ENCODE measurements around the gene KANK2.

Gene KANK2

DNA sequence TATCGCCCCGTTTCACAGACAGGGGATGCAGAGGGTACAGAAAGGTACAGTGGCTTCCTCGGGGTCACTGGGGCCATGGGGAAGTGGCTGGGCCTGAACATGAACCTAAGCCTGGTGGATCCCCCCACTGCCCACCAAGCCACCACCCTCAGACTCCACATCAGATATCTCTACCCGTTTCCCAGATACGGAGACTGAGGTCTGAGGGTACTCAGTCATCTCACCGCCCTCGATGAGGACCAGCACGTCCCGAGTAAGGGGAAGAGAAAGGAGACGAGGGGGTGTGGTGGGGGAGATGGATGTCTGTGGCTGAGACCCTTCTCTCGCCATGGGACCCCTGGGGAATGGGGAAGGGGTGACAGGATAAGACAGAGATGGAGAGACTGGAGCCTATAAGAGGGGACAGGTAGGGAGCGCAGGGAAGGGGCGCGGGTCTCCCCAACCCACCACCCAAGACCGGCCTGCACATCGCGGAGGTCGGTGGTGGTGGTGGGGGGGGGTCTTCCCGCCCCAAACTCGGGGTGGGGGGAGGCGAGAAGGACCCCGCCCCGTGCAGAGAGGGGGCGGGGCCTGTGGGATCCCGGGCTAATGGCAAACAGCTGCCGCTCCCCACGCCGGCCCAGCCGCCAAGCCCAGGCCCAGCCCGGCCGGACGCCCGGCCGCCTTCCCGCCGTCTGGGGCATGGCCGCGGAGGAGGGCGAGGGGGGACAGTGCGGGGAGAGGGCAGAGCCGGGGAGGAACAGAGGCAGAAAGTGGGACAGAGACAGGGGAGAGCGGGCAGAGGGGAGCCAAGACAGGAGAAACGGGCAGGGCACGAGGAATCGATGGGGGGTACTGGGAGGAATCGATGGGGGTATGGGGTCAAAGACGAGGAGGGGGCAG, 698 bp downstream of the KANK2 start:
- peak overlapping the region; percentile 95 for H3K27ac ChIP-seq
- TF ChIP-seq ZFX (IDR thresholded peaks at IDR 0.05; ENCODE audit: borderline replicate concordance): no peak
- TF ChIP-seq, protein P1, sequence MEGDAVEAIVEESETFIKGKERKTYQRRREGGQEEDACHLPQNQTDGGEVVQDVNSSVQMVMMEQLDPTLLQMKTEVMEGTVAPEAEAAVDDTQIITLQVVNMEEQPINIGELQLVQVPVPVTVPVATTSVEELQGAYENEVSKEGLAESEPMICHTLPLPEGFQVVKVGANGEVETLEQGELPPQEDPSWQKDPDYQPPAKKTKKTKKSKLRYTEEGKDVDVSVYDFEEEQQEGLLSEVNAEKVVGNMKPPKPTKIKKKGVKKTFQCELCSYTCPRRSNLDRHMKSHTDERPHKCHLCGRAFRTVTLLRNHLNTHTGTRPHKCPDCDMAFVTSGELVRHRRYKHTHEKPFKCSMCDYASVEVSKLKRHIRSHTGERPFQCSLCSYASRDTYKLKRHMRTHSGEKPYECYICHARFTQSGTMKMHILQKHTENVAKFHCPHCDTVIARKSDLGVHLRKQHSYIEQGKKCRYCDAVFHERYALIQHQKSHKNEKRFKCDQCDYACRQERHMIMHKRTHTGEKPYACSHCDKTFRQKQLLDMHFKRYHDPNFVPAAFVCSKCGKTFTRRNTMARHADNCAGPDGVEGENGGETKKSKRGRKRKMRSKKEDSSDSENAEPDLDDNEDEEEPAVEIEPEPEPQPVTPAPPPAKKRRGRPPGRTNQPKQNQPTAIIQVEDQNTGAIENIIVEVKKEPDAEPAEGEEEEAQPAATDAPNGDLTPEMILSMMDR (IDR thresholded peaks at IDR 0.05): no peak

DNA sequence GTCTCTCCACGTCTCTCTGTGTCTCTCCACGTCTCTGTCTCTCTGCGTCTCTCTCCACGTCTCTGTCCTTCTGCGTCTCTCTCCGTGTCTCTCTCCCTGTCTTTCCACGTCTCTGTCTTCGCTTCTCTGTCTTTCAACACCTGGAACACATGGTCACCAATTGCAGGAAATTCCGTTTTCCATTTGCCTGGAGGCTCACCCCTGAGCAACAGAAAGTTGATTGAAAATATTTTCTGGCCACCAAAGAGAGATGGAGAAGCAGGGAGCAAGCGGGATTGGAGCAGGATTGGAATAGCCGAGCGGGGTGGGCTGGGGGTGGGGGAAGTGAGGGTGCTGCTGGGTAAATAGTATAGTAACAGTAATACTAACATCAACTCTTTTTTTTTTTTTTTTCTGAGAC, 1.7 kb downstream of the KANK2 start:
- TF ChIP-seq, protein P1 (IDR thresholded peaks at IDR 0.05): no peak
- TF ChIP-seq ZFX (IDR thresholded peaks at IDR 0.05; ENCODE audit: borderline replicate concordance): no peak
- H3K27ac ChIP-seq: peak overlapping the region; percentile 95

DNA sequence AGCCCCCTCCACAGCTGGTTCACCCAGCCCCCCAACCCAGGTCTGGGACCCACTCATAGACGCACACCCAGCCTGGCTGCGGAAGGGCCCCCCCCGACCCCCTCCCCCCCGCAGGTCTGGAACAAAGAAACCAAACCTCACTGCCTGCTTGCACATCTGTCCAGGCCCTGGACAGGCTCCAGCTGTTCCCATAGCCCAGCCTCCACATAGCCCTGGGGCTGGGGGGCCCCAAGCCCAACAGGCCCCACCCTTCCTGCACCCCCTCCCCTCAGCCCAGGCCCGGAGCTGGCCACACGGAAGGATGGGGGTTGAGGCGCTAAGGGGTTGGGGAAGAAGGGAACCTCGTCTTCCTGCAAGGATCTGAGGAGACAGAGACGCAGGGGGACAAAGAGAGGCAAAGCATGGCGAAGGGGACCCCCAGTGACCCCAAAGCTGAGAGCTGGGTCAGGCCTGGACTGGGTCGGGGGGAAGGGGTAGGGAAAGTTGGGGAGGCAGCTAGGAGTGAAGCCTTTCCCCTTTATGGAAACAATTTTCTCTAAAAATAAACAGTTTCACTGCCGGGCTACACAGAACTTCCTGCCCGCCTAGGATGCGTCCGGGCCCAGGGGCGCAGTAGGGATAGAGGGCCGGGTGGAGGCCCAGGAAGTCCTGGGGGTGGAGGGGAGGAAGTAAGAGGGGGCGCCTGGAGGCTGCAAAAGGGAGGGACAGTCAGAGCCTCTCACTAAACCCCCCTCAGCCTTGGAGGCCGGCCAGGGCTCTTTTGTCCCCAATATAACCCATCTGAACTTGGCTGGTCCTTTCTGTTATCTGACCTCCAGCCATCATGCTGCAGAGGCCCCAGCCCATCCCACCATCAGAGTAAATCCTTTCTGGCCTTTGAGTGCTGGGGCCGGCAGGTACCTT, 2.4 kb downstream of the KANK2 start:
- no peak for TF ChIP-seq ZFX (IDR thresholded peaks at IDR 0.05; ENCODE audit: borderline replicate concordance)
- TF ChIP-seq, protein P1 (IDR thresholded peaks at IDR 0.05): no peak
- H3K27ac ChIP-seq: peak overlapping the region; percentile 95; the same call in 1 of the 2 replicates

DNA sequence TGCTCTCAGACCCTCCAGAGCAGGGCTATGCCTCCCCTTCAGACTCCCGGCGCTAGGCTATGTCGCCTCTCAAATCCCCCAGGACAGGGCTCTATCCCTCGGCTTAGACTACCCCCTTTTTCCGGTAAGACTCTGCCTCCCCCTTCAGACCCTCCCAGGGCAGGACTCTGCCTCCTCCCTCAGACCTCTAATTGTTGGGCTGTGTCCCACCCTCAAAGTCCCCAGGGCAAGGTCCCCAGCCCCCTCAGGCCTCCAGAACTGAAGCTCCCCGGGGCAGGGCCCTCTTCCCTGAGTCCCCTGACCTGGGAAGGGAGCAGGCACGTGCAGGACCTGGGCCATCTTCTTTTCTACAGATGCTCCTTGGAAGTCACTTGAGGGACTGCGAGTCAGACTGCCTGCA, 3.2 kb downstream of the KANK2 start:
- TF ChIP-seq ZFX (IDR thresholded peaks at IDR 0.05; ENCODE audit: borderline replicate concordance): no peak
- TF ChIP-seq, protein P1 (IDR thresholded peaks at IDR 0.05): no peak
- H3K27ac ChIP-seq: no peak overlapping the region

DNA sequence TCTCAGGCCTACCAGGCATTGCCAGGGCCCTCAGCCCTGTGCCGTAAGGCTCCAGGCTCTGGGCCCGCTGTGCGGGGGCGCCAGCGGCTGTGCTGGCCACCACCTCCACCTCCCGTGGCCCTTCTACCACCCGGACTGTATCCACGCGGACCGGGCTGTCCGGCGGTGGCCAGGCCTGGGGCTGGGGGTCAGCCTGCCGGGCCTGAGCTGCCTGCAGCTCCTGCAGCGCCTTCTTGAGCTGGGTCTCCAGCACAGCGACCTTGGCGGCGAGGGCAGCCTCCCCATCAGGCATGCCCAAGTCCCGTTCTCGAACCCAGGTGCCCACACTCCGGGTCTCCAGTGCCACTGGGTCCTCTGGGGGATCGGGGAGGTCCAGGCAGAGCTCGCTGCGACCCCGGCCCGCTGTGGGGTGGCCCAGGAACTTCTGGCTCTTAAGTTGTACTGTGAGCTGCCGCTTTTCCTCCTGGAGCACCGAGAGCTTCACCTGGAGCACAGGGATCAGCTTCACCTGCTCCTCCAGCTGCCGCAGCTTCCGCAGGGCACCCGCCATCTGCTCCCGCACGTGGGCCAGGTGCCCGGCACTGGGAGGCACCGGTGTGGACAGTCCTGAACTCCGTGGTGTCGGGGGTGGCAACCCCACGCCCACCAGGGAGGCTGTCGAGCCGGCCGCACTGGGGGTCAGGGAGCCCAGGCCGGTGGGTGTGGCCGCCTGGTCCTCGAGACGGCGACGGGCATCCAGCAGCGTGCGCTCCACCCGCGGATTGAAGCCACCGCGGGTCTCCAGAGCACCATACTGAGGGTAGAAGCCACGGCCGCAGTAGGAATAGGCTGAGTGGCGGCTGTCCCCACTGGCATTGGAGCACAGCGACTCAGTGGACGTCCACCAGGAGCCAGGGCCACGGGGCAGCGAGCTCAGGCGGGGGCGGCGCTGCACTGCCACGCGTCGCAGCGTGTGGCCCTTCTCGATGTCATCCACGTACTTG, 4.1 kb downstream of the KANK2 start:
- TF ChIP-seq ZFX (IDR thresholded peaks at IDR 0.05; ENCODE audit: borderline replicate concordance): no peak
- TF ChIP-seq, protein P1 (IDR thresholded peaks at IDR 0.05): no peak
- H3K27ac ChIP-seq: no peak overlapping the region

DNA sequence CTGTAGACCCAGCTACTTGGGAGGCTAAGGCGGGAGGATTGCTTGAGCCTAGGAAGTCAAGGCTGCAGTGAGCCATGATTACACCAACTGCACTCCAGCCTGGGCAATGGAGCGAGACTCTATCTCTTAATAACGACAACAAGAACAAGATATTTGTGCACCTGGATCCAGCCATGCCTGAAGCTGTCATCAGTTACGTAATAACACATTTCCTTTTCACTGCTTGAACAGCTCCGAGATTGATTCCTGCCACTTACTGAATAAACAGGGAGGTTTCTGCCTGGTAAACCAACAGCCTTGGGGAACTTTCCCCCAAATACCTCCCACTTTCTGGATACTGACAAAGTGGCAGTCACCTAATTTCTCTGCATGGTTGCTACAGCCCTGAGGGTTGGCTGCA, 5.4 kb downstream of the KANK2 start:
- no peak overlapping the region for H3K27ac ChIP-seq
- TF ChIP-seq ZFX (IDR thresholded peaks at IDR 0.05; ENCODE audit: borderline replicate concordance): no peak
- TF ChIP-seq, protein P1 (IDR thresholded peaks at IDR 0.05): no peak

All from 22Rv1 (cell line).